SU-DHL-6 (cell line): Measurements from ENCODE around the gene RPRD2.

Experiments
- CTCF ChIP-seq: fragments of 200-600 bp; sonication (generic); IDR thresholded peaks from one replicate; pipeline ENCODE4 v1.5.1; 2017; ENCODE audit warnings: antibody characterized with exemption, mild to moderate bottlenecking, low read length, moderate library complexity; ENCODE audit not compliant: insufficient read depth, poor library complexity, severe bottlenecking
- EZH2phosphoT487 ChIP-seq: fragments of 200-600 bp; sonication (generic), shearing (Covaris generic); conservative IDR thresholded peaks from 2 replicates; pipeline ENCODE4 v1.6.1; 2018; ENCODE audit warnings: mild to moderate bottlenecking, antibody characterized with exemption, low read length, moderate library complexity, mixed read lengths

- TF ChIP-seq CTCF, result no peak
- no peak for TF ChIP-seq EZH2phosphoT487
These were observed 123.8 kb downstream of the RPRD2 start for GRCh38 chr1:150487763-150488115.
